ENCODE measurements around the gene CDH23.

The CDH23 gene

GRCh38 chr10:71767420-71768035, 370.8 kb downstream of the CDH23 start:
- DNase-seq, result no peak

- DNase-seq, result no peak
Observed at GRCh38 chr10:71769279-71769823, 372.6 kb downstream of the CDH23 start.

- DNase-seq, result no peak
Observed at GRCh38 chr10:71770255-71770654, 373.5 kb downstream of the CDH23 start.

GRCh38 chr10:71770789-71771188, 374.1 kb downstream of the CDH23 start:
- no peak for DNase-seq

GRCh38 chr10:71771204-71771603, 374.5 kb downstream of the CDH23 start:
- DNase-seq, result no peak

- no peak for DNase-seq
Observed at GRCh38 chr10:71771821-71772617, 375.3 kb downstream of the CDH23 start.

- DNase-seq, result no peak
Observed at GRCh38 chr10:71772832-71773220, 376.1 kb downstream of the CDH23 start.

- DNase-seq, result no peak
Observed at GRCh38 chr10:71773221-71773971, 376.7 kb downstream of the CDH23 start, which contains the start of gene VSIR. TSS of gene VSIR (minus strand) at chr10:71773520. CDS start at chr10:71773439, 81 bp downstream.

- no peak for DNase-seq
Observed at GRCh38 chr10:71774916-71775702, 378.4 kb downstream of the CDH23 start.

GRCh38 chr10:71776481-71776925, 379.8 kb downstream of the CDH23 start:
- no peak for DNase-seq

GRCh38 chr10:71777213-71777985, 380.7 kb downstream of the CDH23 start:
- DNase-seq, result no peak

- DNase-seq, result no peak
Observed at GRCh38 chr10:71778071-71778825, 381.5 kb downstream of the CDH23 start.

GRCh38 chr10:71779641-71780040, 382.9 kb downstream of the CDH23 start:
- no peak for DNase-seq

- DNase-seq, result no peak
Observed at GRCh38 chr10:71780156-71780555, 383.4 kb downstream of the CDH23 start.

GRCh38 chr10:71780719-71781118, 384.0 kb downstream of the CDH23 start:
- DNase-seq, result no peak

- DNase-seq, result no peak
Observed at GRCh38 chr10:71782221-71782916, 385.6 kb downstream of the CDH23 start.

- no peak for DNase-seq
Observed at GRCh38 chr10:71782917-71783490, 386.3 kb downstream of the CDH23 start.

GRCh38 chr10:71783917-71784678, 387.4 kb downstream of the CDH23 start:
- DNase-seq, result no peak

- no peak for DNase-seq
Observed at GRCh38 chr10:71784679-71785272, 388.1 kb downstream of the CDH23 start.

All from DMS79 treated with DMSO at 0.1 percent for 48 hours (cell line).